GM13976 (cell line): ENCODE measurements around the gene AGBL2.
"Not testable (repeated sequence)": the region's sequence is repeated elsewhere in the genome, so short reads cannot be mapped to it uniquely, and the experiment has no call there.

ENCODE experiments used
- DNase-seq: peaks from one replicate; pipeline ENCODE4 v3.0.0; 2012; ENCODE audit warnings: low spot score
- CTCF ChIP-seq: IDR thresholded peaks from 2 replicates; pipeline ENCODE4 v1.5.1; 2012; ENCODE audit warnings: borderline replicate concordance, mild to moderate bottlenecking; ENCODE audit not compliant: insufficient read depth; ENCODE audit errors: extremely low read depth, missing control alignments, control extremely low read depth
- in situ Hi-C: fragments of 300-500 bp; cut with MboI; formaldehyde crosslinking; loops from one replicate; pipeline ENCODE4 v1.12.0; 2022; ENCODE audit warnings: low sequenced_read_pairs, mixed read lengths, inconsistent platforms; ENCODE audit not compliant: unreplicated experiment

Gene AGBL2

GRCh38 chr11:47689480-47689879 is 25.7 kb downstream of the AGBL2 start:
- in situ Hi-C loops: no loop called here
- TF ChIP-seq CTCF: no peak
- no peak for DNase-seq

GRCh38 chr11:47688991-47689390 is 26.2 kb downstream of the AGBL2 start:
- no peak for DNase-seq
- in situ Hi-C loops: no loop called here
- no peak for TF ChIP-seq CTCF

- in situ Hi-C loops: no loop called here
- TF ChIP-seq CTCF: no peak
- DNase-seq: no peak
Measured at GRCh38 chr11:47688111-47688510, 27.1 kb downstream of the AGBL2 start.

- DNase-seq, in situ Hi-C loops: not testable (repeated sequence)
Measured at GRCh38 chr11:47686704-47687103, 28.5 kb downstream of the AGBL2 start.

- no peak for TF ChIP-seq CTCF
- no peak for DNase-seq
- in situ Hi-C loops: no loop called here
Measured at GRCh38 chr11:47686151-47686550, 29.0 kb downstream of the AGBL2 start.

- TF ChIP-seq CTCF: no peak
- in situ Hi-C loops: no loop called here
- no peak for DNase-seq
Measured at GRCh38 chr11:47675851-47676250, 39.3 kb downstream of the AGBL2 start.

GRCh38 chr11:47672283-47672730 is 42.9 kb downstream of the AGBL2 start:
- TF ChIP-seq CTCF: no peak
- DNase-seq: no peak
- in situ Hi-C loops: no loop called here
